ENCODE measurements around the gene ABCC8.

Gene ABCC8

DNA sequence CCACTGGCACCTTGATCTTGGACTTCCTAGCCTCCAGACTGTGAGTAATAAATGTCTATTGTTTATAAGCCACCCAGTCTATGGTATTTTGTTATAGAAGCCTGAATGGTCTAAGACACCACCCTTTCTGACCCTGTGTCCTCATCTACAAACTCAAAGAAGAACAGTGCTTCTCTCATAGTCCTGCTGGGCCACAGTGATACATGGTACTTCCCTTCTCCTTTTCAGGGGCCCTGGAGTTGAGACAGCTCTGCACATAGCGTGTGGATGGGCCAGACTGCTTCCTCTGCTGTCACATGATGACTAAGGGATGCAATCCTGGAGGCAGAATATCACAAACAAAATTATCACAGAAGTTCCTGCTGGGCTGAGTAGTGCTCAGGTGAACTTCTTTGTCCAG lies 93.2 kb downstream of the ABCC8 start:
- no peak for DNase-seq

DNA sequence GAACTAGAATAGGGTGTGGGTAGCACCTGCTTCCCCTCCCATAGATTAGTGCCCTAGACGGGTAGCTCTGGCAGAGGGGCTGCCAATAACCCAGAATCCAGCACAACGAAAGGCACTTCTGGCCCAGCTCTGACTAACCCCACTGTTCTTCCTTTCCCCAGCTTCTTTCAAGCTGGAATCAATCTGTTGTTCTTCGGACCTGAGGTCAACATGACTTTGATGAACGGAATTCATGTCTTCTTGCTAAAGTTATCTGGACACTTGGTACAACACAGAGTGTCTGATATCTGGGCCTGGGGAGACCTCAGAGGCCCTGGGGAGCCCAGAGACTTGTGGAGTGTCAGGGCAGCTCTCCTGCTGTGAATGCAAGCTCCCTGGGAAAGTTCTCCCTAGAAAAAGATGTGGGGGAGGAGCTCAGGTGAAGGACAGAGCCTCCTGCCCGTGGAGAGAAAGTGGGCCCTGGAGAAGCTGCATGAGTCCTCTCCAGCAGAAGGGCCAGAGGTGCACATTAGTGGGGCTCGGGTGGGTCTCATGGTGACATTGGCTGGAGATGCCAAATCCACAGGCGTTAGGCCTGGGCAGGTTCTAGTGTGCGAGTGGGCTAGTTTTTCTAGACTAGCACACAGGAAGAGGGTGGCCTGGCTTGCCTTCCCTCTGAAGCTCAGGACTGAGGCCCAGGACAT lies 94.5 kb downstream of the ABCC8 start:
- DNase-seq: no peak

DNA sequence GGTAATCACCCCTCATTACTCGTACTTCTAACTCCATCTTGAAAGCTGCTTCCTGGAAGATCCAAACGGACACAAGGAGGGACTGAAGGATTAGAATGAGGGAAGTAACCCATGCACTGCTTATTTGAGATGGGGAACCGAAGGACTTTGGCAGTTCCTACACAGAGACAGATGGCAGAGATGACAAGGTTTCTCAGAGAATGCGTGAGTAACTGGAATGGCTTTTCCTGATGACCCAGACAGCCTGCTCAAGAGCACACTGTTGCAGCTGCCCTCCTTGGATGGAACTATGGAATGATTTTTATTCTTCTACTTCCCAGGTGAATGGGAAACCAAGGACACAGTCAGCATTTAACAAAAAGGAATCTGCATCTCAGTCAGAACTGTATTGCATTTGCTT lies 95.5 kb downstream of the ABCC8 start:
- no peak for DNase-seq

DNA sequence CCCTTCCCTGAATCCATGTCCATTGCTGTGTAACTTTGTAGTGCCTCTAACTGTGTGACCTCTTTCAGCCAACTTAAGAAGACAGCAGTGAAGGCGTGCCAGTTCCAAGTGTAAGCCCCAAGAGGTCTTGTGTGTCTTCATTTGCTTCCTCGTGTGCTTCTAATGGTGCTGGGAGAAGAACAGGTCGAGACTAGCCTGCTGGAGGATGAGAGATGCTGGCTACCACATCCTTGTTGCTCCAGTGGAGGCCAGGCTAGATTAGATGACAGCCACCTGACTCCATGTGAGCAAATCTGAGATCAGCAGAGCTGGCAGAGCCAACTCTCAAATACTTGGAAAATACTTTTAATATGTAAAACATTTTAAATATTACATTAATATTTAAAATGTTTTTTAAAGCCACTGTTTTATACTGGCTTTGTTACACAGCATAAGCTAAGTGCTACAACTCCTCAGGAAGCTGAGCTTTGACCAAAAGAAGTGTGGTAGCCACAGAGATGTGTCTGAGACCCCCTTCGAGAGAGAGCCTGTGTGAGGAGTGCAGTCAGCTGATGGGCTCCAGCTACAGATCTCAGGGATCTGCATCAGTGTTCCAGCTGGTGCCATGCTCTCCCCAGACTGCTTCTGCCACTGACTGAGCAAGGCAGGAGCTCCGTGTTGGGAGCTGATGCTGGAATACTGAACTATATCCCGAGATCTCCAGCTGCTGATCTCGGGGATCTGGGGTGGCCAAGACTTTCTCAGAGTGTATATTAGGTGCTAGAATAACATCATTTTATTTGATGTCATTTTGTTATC lies 97.1 kb downstream of the ABCC8 start:
- DNase-seq: no peak

DNA sequence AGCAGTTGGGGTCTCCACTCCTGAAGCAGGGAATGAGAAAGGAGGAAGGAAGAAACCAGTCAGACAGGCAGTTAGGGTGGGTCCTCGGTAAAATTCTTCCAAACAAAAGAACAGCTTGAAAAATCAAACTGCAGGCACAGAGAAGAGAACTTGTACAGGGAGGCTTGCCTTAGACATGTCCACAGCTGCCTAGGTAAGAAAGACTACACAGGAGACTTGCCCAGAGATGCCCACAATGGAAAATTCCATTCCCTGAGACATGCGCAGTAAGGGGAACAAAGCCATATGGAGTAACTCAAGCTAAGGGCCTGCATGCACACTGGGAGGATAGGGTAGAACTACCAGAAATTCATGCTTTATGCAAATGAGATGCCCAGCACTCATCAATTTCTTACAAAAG lies 98.0 kb downstream of the ABCC8 start:
- no peak for DNase-seq

DNA sequence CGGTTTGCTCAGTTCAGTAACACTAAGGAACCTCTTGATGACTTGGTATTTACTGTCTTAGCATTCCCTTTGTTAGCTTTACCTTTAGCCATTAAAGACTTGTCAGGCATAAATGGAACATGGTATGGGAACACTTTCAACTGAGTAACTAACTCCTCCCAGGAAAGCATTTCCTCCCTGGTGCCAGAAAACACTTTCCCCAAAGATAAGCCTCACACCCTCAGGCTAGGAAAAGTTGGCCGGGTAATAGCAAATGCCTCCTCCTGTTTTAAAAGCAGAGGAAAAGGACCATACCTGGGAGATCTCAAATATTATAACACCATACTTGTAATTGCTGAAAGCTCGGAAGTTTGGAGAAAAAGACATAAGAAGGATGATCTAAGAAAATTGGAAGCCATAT lies 100.2 kb downstream of the ABCC8 start:
- DNase-seq: no peak

DNA sequence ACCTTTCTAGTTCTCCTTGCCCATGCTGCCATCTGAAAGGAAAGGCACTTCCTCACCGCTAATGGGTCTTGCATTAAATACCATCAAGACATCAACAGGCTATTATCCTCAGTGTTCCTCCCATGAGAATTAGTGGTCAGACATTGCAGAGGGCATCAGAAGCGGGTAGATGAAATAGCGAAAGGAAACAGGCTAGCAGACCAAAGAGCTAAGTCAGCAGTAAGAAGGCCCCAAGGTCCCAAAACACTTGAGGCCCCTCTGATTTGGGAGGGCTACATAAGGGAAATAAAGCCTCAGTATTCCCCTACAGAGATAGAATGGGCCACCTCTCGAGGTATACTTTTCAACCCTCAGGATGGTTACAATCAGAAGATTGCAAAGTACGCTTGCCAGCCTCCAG lies 101.1 kb downstream of the ABCC8 start:
- no peak for DNase-seq

DNA sequence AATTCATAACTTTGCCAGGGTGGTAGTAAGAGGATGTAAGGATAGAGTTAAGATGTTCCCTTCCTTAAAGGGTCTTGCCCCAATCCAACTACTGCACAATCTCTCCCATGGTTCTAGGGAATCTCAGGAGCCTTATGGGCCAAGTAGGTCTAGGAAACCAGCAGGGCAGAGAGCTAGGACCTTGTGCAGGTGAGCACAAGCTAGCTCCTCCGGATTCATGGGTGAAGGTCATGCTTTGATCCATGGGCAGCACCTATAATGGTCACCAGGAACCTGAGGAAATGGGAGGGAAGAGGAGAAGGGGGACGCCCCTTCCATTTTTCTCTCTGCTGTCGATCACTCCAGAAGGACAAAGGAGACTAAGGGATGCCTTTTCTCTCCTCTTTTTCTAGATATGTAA lies 105.0 kb downstream of the ABCC8 start:
- no peak for DNase-seq

DNA sequence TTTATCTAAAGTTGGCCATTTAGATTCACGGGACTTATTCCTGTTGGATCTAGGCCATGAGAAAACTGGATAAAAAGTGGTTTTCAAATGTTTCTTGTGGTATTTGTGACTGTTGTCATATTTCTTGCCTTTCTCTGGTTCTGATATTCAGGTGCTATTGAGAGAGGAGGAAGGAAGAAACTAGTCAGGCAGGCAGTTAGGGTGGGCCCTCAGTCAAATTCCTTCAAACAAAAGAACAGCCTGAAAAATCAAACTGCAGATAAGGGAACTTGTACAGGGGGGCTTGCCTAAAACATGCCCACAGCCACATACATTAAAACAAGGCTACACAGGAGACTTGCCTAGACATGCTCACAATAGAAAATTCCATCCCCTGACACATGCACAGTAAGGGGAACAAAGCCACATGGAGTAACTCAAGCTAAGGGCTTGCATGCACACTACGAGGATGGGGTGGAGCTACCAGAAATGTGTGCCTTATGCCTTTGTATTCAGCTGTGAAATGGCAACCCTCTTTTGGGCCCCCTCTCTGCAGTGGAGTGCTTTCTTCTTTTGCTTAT lies 106.9 kb downstream of the ABCC8 start:
- DNase-seq: no peak

DNA sequence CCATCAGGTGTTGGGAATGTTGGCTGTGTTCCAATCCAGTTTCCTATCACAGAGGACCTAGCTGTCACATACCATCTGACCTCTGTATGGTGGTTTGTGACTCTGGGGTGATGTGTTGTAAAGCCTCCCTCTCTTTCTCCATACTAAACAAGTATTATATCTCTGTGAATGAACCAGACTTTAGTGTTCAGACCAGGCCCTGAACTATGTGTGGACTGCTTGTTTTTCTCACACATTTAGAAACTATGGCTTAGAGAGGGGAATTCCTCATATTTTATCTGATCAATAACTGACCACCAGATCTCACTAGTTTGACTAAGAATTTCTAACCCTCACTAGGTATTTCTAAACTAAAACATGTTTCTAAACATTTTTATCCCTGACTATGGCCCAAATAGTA lies 107.6 kb downstream of the ABCC8 start:
- no peak for DNase-seq

DNA sequence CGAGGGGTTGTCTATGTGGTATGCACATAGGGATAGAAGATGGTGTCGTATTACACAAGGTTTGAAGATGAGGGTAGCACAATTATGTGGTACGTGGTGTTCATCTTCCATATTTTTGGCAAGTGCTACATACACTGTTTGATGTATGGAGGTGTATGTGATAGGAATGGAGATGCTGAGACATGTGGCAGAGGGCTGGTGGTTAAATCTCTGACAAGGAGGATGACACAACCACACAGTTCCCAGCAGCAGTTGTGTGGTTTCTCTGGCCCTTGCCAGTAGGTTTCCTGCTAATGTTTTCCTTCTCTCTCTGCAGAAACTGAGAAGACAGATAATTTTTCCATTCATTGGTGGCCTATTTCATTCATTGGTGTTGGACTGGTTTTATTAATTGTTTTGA lies 108.1 kb downstream of the ABCC8 start:
- no peak for DNase-seq

DNA sequence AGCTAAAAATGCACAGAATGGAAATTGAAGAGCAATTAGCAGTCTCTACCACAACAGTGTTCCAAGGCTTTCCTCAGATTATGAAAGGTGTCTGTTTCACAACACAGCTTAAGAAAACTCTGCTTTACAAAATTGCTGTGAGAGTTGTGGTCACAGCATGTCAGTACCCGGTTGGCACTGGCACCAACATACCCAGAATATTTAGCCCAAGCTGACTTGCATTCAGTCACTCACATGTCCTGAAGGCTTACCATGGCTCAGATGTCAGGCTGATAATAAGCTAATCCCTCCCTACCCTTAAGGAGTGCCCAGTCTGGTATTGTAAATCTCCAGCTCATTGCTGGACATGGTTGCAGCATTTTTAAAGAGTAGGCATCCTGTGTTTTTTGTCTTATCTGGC lies 110.2 kb downstream of the ABCC8 start:
- DNase-seq: no peak

DNA sequence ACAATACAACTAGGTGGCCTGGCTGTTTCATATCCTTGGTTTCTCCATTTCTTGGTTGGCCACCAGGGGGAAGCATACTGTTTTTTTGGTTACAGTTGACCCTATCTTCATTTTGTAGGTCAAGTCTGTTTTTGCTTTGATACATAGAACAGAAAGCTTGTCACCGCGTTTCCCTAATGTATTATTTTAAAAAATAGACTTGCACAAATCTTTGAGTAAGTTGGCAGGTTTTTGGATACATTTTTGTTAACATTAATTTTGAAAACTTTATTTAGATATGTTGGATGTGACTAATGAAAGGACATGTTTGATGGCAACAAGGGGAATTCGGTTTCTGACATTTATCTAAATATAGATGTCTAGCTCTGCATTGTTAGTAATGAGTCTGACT lies 122.0 kb downstream of the ABCC8 start:
- DNase-seq: peak; percentile 62 to 74

DNA sequence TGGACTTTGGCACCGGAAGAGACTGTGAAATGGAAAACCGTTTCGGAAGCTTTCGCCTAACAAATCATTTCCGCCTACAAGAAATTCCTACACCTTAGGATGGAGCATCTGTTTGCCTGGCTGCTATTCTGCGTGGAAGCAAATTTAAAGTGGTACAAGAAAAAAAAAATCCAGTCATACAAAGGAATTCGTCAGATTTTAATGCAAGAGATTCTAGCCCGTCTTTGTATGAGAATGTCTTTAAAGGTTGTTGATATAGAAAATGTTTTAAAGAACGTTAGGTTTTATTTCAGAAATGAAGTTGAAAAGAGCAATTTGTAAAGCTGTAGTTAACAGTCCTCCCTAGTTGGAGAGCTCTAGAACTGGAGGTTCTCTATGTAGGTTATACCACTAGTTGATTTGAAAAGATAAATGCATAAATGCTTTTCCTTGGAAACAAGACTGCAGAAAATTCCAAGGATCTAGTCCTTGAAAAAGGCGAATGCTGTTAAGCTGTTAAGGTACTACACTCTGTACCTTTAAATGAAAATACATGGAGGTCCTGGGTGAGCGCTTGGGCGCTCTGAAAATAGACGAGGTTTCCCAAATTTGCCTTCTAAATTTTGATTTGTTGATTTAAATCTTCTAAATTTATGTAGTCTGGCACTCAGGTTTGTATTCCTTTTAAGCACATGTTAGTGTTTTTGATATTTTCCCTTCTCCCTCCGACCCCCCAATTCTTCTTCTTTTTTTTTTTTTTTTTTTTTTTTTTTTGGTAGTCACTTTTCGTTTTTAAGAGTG lies 122.6 kb downstream of the ABCC8 start:
- DNase-seq: no peak

DNA sequence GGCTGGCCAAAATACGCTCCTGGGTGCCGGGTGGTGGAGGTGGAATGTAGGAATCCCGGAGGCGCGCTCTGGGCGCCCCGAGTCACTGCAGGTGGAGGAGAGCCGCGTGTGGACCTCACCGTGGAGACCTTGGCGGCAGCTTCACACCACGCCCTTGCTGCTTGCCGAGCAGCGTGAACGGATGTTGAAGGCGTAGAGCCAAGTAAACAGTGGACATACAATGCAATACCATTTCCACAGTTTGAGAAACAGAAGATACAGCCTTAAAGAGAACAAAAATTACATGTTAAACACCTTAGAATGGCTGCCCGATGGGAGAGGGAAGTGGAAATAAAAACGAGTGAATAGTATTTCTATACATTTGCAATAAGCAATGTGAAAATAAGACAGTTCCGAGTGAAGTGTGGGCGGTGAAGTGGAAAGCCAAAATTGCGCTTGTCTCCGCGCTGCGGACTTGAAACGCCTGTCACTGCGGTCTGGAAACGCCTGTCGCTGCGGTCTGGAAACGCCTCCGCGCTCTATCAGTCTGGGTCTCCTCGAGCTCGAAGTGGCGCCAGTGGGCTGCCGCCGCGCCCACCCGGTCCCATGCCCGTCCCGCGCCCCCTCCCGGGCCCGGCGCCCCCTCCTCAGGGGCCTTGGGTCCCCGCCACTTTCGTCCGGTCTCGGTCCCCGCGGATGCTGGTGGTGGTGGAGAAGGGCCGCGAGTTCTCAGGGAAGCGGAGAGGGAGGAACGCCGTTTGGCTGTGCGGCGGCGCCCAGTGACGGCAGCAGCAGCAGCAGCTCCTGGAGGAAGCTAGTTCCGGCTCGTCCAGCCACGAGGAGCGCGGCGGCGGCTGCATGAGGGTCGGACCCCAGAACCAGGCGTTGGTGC lies 123.5 kb downstream of the ABCC8 start:
- peak; percentile 63 to 77 for DNase-seq

DNA sequence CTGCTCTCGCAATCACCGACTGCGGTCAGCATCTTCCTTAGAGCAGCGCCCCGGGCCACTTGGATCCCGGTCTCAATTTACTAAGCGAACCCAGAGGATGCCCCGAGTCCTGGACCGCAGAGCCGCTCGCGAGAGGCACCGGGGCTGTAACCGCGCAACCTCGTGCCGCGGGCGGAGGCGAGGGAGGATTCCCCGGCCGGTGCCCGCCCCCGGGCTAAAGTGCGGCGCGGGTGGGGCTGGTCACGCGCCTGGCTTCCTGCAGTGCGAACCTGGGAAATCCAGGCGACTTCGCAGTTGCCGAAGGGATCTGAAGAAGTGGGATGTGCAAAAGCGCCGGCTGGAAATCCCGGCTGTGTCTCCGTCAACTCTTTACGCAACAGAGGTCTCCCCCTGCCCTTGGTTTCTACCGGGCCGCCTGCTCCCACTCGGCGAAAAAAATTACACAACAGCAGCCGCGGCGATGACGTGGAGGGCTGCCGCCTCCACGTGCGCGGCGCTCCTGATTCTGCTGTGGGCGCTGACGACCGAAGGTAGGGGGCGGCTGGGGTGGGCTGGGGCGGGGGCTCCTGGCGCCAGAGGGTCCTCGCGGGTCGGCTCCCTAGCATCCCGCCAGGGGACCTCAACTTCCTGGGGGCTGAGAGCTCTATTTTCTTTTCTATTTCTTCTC lies 125.0 kb downstream of the ABCC8 start, which contains the start of gene NCR3LG1:
Gene NCR3LG1 (plus strand): TSS at position 291 of the 667 bp plus-strand sequence. CDS start 170 bp downstream, at position 461.
- DNase-seq: peak; percentile 60 to 61

DNA sequence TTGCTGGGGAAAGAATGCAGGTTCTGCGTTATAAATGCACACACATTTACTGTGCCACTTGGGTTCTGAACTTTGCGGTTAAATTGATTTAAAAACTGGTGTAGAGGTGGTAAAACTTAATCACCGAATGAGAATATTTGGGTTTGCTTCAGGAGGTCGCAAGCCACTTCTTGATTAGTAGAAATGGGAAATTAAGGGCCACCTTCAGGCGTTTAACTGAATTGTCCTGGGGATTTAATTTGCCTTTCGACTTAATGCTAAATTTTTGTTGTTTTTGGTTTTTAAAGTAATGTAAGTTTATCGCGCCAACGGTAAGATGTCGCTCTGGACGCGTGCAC lies 125.5 kb downstream of the ABCC8 start:
- no peak for DNase-seq

DNA sequence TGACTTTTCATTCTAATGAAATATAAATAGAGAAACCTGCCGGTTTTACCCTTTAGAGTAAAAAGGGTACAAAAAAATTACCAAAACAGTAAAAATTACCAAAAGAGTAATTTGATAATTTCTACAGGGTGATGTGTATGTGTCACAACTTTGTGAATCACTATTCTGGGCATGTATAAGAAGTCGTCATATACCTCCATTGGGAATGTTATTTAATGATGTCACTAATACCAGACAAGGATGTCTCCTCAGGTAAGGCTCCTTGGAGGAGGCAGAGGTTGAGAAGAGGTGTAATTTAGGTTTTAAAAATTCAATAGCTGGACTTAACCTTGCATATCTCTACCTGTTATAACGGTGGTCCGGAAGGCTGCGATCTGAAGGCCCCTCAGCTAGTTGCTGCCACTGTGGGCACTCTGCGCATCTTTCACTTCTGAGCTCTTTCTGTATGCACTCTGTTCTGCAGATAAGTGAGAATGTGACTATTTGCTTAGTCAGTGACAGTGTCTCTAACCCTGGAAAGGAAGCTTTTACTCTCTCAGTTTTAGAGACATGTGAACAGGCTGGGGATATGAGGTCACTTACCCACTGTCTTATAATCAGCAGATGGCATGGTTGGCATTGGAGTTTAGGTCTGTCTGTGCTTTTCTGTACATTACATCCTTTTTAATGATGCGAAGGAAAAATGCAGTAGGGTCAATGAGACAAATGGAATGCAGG lies 126.0 kb downstream of the ABCC8 start:
- no peak for DNase-seq

DNA sequence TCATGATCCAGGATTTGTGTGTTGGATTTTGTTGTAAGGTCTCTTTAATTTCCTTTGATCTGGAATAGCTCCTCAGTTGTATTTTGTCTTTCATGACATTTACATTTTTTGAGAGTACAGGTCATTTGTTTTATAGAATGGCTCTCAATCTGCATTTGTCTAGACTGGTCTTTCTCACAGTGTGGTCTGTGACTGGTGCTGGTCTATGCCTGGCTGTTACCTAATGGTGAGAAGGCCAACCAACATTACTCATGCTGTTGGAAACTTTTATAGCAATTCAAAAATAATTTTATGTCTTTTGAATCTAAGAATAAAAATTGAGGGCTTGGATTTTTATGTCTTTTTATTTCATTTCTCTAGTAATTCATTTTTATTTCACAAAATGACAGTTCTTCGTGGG lies 129.0 kb downstream of the ABCC8 start:
- DNase-seq: no peak

DNA sequence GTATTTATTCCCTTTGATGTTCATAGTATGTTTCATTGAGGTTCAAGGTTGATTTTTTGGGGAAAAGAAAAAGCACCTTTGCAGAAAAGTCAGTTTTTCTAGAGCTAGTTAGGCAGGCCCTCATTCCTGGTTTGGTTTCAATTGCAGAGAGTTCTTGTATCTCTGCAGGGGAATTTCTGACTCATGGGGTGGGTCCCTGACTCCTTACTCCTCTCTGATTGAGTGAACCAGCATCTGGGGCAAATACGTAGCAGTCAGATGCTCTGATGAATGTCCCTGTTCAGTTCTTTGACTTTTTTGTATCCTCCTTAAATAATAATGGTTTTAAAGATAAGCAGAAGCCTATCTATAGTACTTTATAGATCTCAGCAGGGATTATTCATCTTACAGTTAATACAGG lies 132.7 kb downstream of the ABCC8 start:
- DNase-seq: peak; percentile 43 to 44

DNA sequence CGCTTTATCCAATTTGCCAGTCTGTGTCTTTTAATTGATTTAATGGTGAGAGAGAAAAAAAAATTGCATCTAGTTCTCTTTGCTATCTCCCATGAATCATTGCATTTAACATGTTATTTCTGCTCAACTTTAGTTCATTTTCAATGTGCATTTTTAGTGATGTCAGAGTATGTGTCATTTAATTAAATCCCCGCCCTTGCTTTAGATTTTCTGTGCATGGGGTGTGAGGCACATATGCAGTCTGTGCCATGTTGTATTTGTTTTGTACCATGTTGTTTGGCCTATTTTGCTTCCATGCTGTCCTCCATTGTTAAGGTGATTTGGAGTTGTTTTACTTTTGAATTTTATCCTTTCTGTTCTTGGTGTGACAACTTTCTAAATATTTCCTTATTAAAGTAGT lies 133.4 kb downstream of the ABCC8 start:
- no peak for DNase-seq
